HEK293 (cell line): ENCODE results near the gene CHST12.

Experiments
- CTCF ChIP-seq: fragments of 450-650 bp; formaldehyde crosslinking; IDR thresholded peaks from 2 replicates; pipeline ENCODE4 v1.5.1; 2016; ENCODE audit warnings: missing biosample characterization, missing genetic modification characterization
- ZBTB8A ChIP-seq: fragments of 450-650 bp; formaldehyde crosslinking; IDR thresholded peaks from 2 replicates; pipeline ENCODE4 v1.5.1; 2016; ENCODE audit warnings: missing biosample characterization, missing genetic modification characterization
- ZNF792 ChIP-seq: fragments of 450-650 bp; formaldehyde crosslinking; IDR thresholded peaks from 2 replicates; pipeline ENCODE4 v1.5.1; 2016; ENCODE audit warnings: missing biosample characterization, missing genetic modification characterization
- TF ChIP-seq, protein P1 (sequence below): fragments of 450-650 bp; formaldehyde crosslinking; IDR thresholded peaks from 2 replicates; pipeline ENCODE4 v1.5.1; 2016; ENCODE audit warnings: missing biosample characterization, missing genetic modification characterization

DNA sequence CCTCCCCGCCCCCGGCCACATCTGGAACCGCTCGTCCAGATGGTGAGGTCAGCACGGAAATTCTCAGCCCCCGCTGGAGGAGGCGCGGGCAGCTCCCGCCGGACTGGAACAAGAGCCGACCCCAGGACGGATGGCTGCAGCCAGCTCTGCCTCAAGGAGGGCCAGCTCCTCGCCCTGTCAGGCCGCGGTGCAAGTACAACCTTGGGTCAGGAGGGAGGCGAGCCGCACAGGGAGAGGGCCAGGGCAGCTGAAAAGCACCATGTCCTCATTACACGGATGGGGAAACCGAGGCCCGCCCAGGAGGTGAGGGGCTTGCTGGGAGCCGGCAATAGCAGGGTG is 76.6 kb downstream of the CHST12 start:
- TF ChIP-seq CTCF (tag by site-specific recombination), result no peak
- TF ChIP-seq, protein P1, sequence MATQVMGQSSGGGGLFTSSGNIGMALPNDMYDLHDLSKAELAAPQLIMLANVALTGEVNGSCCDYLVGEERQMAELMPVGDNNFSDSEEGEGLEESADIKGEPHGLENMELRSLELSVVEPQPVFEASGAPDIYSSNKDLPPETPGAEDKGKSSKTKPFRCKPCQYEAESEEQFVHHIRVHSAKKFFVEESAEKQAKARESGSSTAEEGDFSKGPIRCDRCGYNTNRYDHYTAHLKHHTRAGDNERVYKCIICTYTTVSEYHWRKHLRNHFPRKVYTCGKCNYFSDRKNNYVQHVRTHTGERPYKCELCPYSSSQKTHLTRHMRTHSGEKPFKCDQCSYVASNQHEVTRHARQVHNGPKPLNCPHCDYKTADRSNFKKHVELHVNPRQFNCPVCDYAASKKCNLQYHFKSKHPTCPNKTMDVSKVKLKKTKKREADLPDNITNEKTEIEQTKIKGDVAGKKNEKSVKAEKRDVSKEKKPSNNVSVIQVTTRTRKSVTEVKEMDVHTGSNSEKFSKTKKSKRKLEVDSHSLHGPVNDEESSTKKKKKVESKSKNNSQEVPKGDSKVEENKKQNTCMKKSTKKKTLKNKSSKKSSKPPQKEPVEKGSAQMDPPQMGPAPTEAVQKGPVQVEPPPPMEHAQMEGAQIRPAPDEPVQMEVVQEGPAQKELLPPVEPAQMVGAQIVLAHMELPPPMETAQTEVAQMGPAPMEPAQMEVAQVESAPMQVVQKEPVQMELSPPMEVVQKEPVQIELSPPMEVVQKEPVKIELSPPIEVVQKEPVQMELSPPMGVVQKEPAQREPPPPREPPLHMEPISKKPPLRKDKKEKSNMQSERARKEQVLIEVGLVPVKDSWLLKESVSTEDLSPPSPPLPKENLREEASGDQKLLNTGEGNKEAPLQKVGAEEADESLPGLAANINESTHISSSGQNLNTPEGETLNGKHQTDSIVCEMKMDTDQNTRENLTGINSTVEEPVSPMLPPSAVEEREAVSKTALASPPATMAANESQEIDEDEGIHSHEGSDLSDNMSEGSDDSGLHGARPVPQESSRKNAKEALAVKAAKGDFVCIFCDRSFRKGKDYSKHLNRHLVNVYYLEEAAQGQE (tag by site-specific recombination), result no peak
- no peak for TF ChIP-seq ZNF792 (tag by site-specific recombination)
- TF ChIP-seq ZBTB8A (tag by site-specific recombination), result no peak
